PFSK-1 (cell line): ENCODE results near the gene SLC28A1.
A peak's percentile ranks its signal among the peaks of the same experiment; 100 is the strongest.

Source experiments
- FOXP2 ChIP-seq: optimal IDR thresholded peaks from 2 replicates; pipeline ENCODE3; 2011; ENCODE audit warnings: borderline replicate concordance, control low read depth, inconsistent platforms; ENCODE audit not compliant: insufficient read depth; ENCODE audit errors: extremely low read length, extremely low read depth
- POLR2AphosphoS5 ChIP-seq: IDR thresholded peaks from 2 replicates; pipeline ENCODE4 v1.6.1; 2012; ENCODE audit warnings: low read depth, mild to moderate bottlenecking, control low read depth, low read length, moderate library complexity
- SIN3A ChIP-seq: IDR thresholded peaks from 2 replicates; pipeline ENCODE4 v1.6.1; 2012; ENCODE audit warnings: mild to moderate bottlenecking, low read length, moderate library complexity, borderline replicate concordance; ENCODE audit not compliant: insufficient read depth
- TAF1 ChIP-seq: IDR thresholded peaks from 2 replicates; pipeline ENCODE4 v1.6.1; 2012; ENCODE audit warnings: low read length, control low read depth, borderline replicate concordance; ENCODE audit not compliant: insufficient read depth
- TF ChIP-seq, protein P1 (sequence below), 2 experiments: IDR thresholded peaks; 2 replicates each; pipeline versions ENCODE4 v1.6.1 to v1.8.0; 2011 to 2012; ENCODE audit warnings: low read depth in 2 of 2, low read length in 2 of 2, control low read depth in 1 of 2, inconsistent platforms in 1 of 2, mild to moderate bottlenecking in 1 of 2, moderate library complexity in 1 of 2; ENCODE audit not compliant: insufficient read depth in 1 of 2

Gene SLC28A1

DNA sequence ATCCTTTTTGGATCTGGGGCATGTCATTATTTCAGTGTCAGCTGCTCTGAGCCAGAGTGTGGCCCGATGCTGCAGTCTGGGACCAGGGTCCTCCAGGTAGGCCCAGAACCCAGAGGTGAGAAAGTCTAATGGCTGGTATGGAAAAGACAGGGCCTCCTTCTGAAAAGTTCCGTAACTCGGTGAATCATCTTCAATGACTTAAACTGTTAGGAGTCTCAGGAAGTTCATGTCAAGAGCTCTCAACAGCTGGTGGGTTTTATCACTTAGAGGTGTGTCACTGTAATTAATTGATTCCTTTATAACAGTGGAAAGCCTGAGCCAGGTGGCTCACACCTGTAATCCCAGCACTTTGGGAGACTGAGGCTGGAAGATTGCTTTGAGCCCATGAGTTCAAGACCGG, 68.7 kb downstream of the SLC28A1 start:
- TF ChIP-seq FOXP2 (no peak), SIN3A (no peak), POLR2AphosphoS5 (no peak), TAF1 (no peak)
- TF ChIP-seq, protein P1, sequence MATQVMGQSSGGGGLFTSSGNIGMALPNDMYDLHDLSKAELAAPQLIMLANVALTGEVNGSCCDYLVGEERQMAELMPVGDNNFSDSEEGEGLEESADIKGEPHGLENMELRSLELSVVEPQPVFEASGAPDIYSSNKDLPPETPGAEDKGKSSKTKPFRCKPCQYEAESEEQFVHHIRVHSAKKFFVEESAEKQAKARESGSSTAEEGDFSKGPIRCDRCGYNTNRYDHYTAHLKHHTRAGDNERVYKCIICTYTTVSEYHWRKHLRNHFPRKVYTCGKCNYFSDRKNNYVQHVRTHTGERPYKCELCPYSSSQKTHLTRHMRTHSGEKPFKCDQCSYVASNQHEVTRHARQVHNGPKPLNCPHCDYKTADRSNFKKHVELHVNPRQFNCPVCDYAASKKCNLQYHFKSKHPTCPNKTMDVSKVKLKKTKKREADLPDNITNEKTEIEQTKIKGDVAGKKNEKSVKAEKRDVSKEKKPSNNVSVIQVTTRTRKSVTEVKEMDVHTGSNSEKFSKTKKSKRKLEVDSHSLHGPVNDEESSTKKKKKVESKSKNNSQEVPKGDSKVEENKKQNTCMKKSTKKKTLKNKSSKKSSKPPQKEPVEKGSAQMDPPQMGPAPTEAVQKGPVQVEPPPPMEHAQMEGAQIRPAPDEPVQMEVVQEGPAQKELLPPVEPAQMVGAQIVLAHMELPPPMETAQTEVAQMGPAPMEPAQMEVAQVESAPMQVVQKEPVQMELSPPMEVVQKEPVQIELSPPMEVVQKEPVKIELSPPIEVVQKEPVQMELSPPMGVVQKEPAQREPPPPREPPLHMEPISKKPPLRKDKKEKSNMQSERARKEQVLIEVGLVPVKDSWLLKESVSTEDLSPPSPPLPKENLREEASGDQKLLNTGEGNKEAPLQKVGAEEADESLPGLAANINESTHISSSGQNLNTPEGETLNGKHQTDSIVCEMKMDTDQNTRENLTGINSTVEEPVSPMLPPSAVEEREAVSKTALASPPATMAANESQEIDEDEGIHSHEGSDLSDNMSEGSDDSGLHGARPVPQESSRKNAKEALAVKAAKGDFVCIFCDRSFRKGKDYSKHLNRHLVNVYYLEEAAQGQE (IDR thresholded peaks at IDR 0.05; ENCODE audit: insufficient read depth in 1 of 2, low read depth in 2 of 2, low read length in 2 of 2): no peak

DNA sequence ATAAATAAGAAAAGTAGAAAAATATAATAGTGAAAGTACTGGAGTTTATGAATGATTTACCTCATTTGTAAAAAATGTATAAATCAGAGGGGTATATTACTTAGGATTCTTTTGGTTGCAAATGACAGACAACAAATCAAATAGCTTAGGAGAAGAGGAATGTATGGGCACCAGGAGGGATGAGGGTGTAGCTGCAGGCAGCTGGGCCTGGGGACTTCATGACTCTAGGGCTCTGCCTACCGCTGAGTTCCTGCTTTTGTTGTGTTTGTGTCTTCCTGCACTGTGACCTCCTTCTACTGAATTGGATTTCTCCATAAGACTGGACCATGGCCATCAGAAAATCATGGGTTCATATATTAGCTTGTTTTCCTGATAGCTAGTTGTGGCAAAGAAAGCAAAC, 69.3 kb downstream of the SLC28A1 start:
- TF ChIP-seq FOXP2 (no peak), TAF1 (no peak), POLR2AphosphoS5 (no peak), SIN3A (no peak)
- TF ChIP-seq, protein P1 (IDR thresholded peaks at IDR 0.05; ENCODE audit: insufficient read depth in 1 of 2, low read depth in 2 of 2, low read length in 2 of 2): no peak

DNA sequence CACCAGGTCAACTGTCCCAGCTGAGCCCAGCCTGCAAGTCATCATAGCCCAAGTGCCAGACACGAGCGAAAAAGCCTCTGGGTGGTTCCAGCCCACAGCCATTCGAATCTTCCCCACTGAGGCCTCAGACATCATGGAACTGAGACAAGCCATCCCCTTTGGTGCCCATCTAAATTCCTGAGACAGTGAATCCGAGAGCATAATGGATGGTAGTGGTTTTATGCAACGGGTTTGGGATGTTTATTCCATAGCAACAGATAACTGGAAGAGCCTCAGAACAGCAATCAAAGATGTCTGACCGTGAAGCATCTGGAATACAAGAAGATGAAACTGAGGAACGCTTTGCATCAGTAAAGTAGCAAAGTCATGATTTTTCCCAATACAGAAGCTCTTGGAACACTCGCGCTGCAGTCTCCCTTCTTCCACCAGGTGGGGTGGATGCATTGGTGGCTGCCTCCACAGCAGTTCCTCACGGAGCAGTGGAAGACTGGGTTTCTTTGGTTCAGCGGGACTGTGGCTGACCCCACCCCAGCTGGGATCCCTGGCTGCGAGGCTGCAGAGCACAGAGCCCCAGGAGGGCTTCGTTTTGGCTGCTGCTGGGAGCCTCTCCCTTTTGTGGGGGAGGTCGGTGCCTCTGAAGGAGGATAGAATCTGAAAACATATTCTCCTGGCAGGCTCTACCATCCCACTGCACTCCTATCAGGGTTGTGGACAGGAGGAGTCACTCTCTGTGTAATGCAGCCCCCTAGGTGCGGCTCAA, 70.8 kb downstream of the SLC28A1 start:
- TF ChIP-seq POLR2AphosphoS5 (no peak), TAF1 (peak; percentile 21; the same call in 1 of the 2 replicates), FOXP2 (peak; percentile 49)

DNA sequence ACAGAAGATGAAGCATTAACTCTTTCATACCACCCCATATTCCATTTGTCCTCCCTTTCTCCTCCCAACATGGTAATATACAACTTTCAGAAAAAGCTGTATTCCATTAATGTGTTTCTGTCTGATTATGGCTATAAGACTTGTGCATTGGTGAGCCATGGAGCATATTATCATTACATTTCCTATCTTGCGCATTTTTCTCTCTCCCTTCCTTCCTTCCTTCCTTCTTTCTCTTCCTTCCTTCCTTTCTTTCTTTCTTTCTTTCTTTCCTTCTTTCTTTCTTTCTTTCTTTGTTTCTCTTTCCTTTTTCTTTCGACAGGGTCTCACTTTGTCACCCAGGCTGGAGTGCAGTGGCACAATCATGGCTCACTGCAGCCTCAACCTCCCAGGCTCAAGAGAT, 71.7 kb downstream of the SLC28A1 start:
- TF ChIP-seq SIN3A (no peak), FOXP2 (no peak), POLR2AphosphoS5 (no peak), TAF1 (no peak)
- TF ChIP-seq, protein P1 (IDR thresholded peaks at IDR 0.05; ENCODE audit: insufficient read depth in 1 of 2, low read depth in 2 of 2, low read length in 2 of 2): no peak

DNA sequence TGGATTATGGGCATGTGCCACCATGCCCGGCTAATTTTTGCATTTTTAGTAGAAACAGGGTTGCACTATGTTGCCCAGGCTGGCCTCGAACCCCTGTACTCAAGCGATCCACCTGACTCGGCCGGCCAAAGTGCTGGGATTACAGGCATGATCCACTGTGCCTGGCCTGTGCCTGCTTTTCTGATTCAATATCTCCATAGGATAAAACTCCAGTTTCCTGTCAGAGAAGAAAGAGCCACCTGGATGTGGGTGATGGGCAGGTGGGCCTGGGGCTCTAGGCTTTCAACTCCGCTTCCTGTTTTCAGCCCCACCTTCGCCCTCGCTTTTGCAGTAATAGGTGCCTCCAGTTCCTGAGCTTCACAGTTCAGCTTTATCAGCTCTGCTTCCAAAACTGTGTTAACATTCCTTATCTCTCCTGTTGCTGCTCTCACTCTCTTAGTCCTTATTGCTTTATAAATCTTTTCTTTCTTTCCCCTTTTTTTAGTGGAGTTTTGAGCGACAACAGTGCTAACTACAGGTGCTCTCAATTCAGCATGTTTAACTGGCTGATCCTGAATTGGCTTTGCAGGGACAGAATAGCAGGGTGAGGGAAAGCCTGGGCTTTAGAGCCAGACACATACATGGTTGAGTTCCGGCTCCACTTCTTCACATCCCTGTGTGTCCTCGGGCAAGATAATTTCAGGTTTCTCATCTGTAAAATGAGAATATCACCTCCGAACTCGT, 76.1 kb downstream of the SLC28A1 start:
- TF ChIP-seq TAF1: no peak
- TF ChIP-seq POLR2AphosphoS5: no peak
- TF ChIP-seq SIN3A: no peak
- TF ChIP-seq FOXP2: no peak
- TF ChIP-seq, protein P1 (IDR thresholded peaks at IDR 0.05; ENCODE audit: insufficient read depth in 1 of 2, low read depth in 2 of 2, low read length in 2 of 2): no peak
